BJ (cell line): Measurements from ENCODE around the gene SULT1C2. TPM values are rescaled to one million over a fixed set of nuclear protein-coding genes. Genes with fewer than 3 reads are reported as not detected.

Experiments used
- CTCF ChIA-PET: fragments of 350-600 bp; formaldehyde crosslinking; extraction: SDS; loops from one replicate; lab custom pipeline; 2021; ENCODE audit warnings: antibody characterized with exemption, inconsistent platforms; lab: Yijun Ruan, JAX
- POLR2A ChIA-PET: fragments of 300-600 bp; sonication (Branson Sonifier 250); formaldehyde crosslinking; extraction: SDS; loops from one replicate; lab custom pipeline; 2021; ENCODE audit warnings: antibody characterized with exemption; lab: Charles Lee
- DNase-seq: peaks from one replicate; pipeline ENCODE4 v3.0.0-alpha.2; 2011; ENCODE audit warnings: low read depth
- H3K27me3 ChIP-seq: 2 replicates; pipeline ENCODE4 v1.6.0; 2011; ENCODE audit warnings: low read length; ENCODE audit not compliant: control insufficient read depth, insufficient read depth
- H3K36me3 ChIP-seq: 2 replicates; pipeline ENCODE4 v1.5.1; 2011; ENCODE audit warnings: low read length; ENCODE audit not compliant: control insufficient read depth, insufficient read depth
- H3K4me3 ChIP-seq: 2 replicates; pipeline ENCODE4 v1.5.1; 2011; ENCODE audit warnings: low read depth, mild to moderate bottlenecking, control low read depth, low read length
- polyA plus RNA-seq: library from polyadenylated mRNA; depleted of rRNA; stranded (reverse); fragments of >200 nt; gene quantifications from 2 replicates; pipeline ENCODE4 v1.2.3, GENCODE V29; 2011
- TF ChIP-seq, protein P1 (sequence below): IDR thresholded peaks from 2 replicates; pipeline ENCODE4 v1.5.1; 2011; ENCODE audit warnings: low read depth, mild to moderate bottlenecking, control low read depth, inconsistent platforms, low read length, moderate library complexity; ENCODE audit not compliant: insufficient read depth

Gene SULT1C2
- polyA plus RNA-seq, 1 experiment, result not detected

DNA sequence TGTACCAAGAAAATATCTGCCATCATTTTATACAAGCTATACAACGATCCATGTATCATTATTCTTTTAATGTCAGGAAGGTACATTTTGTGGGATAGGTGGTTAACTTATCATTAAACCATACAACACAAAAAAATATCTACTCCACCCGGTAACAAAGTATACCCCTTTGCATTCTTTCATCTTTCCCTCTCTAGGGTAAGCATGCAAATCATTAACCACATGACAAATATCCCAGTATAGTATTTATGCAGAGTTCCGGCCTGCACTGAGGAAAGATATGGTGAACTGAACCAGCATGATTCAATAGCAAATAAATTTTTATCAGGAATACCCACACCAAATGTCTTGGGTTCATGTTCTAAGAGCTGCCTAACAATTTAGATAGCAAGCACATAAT is 22.5 kb upstream of the SULT1C2 start:
- no peak for DNase-seq

DNA sequence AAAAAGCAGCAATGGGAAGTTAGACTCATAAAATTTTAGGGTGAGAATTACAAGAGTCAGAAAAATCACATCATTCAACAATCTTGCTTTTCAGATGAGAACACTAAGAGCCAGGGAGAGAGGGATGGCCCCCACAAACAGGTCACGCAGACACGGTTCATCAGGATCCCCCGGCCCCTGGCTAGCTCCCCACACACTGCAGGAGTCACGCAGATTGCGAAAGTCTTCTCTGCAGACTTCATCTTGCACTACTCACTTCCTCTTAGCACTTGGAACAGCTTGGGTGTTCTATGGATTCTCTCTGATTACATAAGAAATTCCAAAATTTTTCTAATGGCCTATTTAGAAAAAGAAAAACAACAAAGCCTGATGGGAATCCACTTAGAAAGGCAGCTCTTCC is 21.6 kb upstream of the SULT1C2 start:
- Histone ChIP-seq H3K36me3 (no peaks in the 10 kb centered on the region), H3K4me3 (no peak overlapping the region), H3K27me3 (no peaks in the 10 kb centered on the region; the same call in 1 of the 2 replicates)
- TF ChIP-seq, protein P1, sequence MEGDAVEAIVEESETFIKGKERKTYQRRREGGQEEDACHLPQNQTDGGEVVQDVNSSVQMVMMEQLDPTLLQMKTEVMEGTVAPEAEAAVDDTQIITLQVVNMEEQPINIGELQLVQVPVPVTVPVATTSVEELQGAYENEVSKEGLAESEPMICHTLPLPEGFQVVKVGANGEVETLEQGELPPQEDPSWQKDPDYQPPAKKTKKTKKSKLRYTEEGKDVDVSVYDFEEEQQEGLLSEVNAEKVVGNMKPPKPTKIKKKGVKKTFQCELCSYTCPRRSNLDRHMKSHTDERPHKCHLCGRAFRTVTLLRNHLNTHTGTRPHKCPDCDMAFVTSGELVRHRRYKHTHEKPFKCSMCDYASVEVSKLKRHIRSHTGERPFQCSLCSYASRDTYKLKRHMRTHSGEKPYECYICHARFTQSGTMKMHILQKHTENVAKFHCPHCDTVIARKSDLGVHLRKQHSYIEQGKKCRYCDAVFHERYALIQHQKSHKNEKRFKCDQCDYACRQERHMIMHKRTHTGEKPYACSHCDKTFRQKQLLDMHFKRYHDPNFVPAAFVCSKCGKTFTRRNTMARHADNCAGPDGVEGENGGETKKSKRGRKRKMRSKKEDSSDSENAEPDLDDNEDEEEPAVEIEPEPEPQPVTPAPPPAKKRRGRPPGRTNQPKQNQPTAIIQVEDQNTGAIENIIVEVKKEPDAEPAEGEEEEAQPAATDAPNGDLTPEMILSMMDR, result no peak
- no peak for DNase-seq
- ChIA-PET POLR2A (no interaction called here), CTCF (no interaction called here)

More for the DNA sequence above, 22.5 kb upstream of the SULT1C2 start:
- Histone ChIP-seq H3K4me3 (no peak overlapping the region), H3K36me3 (no peaks in the 10 kb centered on the region), H3K27me3 (no peaks in the 10 kb centered on the region; the same call in 1 of the 2 replicates)
- CTCF ChIA-PET, result interaction anchor here (0.9 kb wide), 1 partner anchor 9 kb away, joined by 3 read pairs; no protein-coding TSS in a partner anchor
- TF ChIP-seq, protein P1, result no peak
- POLR2A ChIA-PET, result no interaction called here

DNA sequence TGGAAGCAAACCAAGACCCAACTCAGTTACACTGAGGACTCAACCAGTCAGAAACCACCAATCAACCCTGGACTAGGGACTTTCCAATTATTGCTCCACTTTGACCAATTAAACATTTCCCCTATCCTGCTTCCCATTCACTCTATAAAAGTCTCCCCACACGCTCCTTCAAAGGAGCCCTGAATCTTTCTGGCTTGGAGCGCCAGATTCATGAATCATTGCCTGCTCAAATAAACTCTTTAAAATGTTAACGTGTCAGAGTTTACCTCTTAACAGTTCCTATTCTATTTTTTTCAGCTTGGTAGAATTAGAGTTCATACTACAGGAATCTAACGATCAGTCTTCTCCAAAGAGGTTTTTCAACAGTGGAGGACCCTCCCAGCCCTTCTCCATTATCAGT is 20.7 kb upstream of the SULT1C2 start:
- DNase-seq, result peak; percentile 26
- no peak overlapping the region for H3K4me3 ChIP-seq
- ChIA-PET POLR2A (no interaction called here), CTCF (no interaction called here)
- no peaks in the 10 kb centered on the region; the same call in 1 of the 2 replicates for H3K27me3 ChIP-seq
- no peaks in the 10 kb centered on the region for H3K36me3 ChIP-seq
- TF ChIP-seq, protein P1, result no peak

DNA sequence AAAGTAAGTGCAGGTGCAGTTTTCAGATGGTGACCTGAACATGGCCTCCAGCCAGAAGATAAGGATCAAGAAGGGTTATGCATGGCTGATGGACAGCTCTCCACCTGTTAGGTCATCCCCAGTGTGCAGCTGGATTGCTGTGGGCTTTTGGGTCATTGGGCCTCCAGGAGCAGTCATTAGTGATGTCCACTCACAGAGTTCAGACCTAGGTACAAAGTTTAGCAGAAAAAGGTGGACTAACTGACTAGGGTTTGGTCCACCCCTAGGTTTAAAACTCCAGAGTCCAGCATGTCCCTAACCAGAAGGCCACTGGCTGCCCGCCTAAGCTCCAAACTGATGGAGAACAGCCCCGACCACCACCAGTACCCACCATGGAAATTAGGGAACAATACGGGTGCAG is 18.3 kb upstream of the SULT1C2 start:
- no peak for DNase-seq
- ChIA-PET POLR2A (no interaction called here), CTCF (no interaction called here)
- H3K36me3 ChIP-seq, result no peaks in the 10 kb centered on the region
- no peaks in the 10 kb centered on the region for H3K27me3 ChIP-seq
- no peak overlapping the region for H3K4me3 ChIP-seq
- TF ChIP-seq, protein P1, result no peak

DNA sequence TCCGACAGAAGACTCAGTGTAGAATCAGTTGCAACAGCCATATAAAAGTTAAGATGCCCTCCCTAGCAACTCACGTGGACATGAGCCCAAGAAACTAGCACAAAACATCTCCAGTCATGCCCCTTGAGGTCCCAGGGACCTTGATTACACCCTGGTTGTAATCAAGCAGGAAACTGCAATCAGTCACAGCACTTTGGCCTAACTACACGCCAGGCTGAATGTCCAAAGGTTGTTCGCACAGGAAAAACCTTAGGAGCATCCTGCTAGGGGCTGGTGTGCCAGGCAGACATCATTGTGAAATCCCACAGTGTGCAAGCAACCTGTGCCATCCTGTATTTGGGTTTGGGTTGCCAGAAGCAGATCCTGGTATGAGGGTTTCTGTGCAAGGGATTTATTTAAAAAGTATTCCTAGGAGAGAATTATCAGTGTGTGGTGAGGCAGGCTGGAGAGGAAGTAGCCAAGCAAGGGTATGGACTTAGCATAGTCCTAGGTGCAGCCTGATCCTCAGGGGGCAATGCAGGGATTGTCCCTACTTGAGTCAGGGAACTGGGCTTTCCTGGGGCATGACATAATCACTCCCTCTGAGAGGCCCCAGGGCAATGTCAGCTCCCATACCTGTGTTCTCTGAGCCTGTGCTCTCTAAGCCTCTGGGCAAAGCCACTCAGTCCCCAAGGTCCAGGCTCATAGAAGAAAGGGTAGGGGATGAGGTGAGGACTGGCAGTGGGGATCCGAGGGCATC is 17.8 kb upstream of the SULT1C2 start:
- DNase-seq, result no peak
- ChIA-PET CTCF (interaction anchor here (0.9 kb wide), 1 partner anchor 33 kb away, joined by 3 read pairs; no protein-coding TSS in a partner anchor), POLR2A (no interaction called here)
- H3K27me3 ChIP-seq, result no peaks in the 10 kb centered on the region
- TF ChIP-seq, protein P1, result no peak
- H3K36me3 ChIP-seq, result no peaks in the 10 kb centered on the region
- H3K4me3 ChIP-seq, result no peak overlapping the region
